K562 (cell line): ENCODE measurements around the gene APP. TPM values are rescaled to one million over a fixed set of nuclear protein-coding genes. Genes with fewer than 3 reads are reported as not detected.

Experiments
- ATAC-seq: fragments of 200-7000 bp; cut with Tn5 transposase; 3 replicates; pipeline ENCODE4 v1.9.1; 2020; ENCODE audit warnings: moderate library complexity
- BruUV-seq: library from RNA; stranded (reverse); fragments of 400-500 nt; replicated peaks from 2 replicates; lab custom pipeline; 2021; lab: Mats Ljungman, UMichigan
- CTCF ChIA-PET: fragments of 300-600 bp; formaldehyde crosslinking; extraction: SDS; loops from one replicate; lab custom pipeline; 2021; ENCODE audit warnings: low intra/inter-chr PET ratio; lab: Yijun Ruan, JAX
- POLR2A ChIA-PET: fragments of 300-600, 350-650 bp; sonication (Branson Sonifier 250); formaldehyde crosslinking; extraction: SDS; loops from one replicate; lab custom pipeline; 2021; ENCODE audit warnings: antibody characterized with exemption, inconsistent platforms; lab: Yijun Ruan, JAX
- DNase-seq, 4 experiments: peaks; one replicate each; pipeline versions ENCODE4 v3.0.0 to v3.0.0-alpha.2; 2011 to 2018; ENCODE audit warnings: low spot score in 3 of 4, mixed read lengths in 3 of 4; ENCODE audit errors: extremely low read depth in 1 of 4
- FAIRE-seq: peaks from 2 replicates; lab custom pipeline; 2011; peaks lifted over from hg19 to GRCh38; lab: Jason Lieb, UNC
- H2AFZ ChIP-seq: 2 replicates; pipeline ENCODE4 v1.6.0; 2011; ENCODE audit warnings: low read depth, low read length, control low read depth, inconsistent platforms
- H3K27ac ChIP-seq: fragments of 200-600 bp; 3 replicates; pipeline ENCODE4 v1.8.0; 2011; ENCODE audit warnings: low read depth, mild to moderate bottlenecking, control low read depth, inconsistent platforms, low read length, moderate library complexity, mixed read lengths; ENCODE audit errors: extremely low read depth
- H3K27me3 ChIP-seq, 2 experiments: fragments of 300-600 bp in 1 of 2; 2 replicates in 1 of 2; 3 replicates in 1 of 2; pipeline versions ENCODE4 v1.6.0 to v1.8.0; 2011; ENCODE audit warnings: inconsistent platforms in 2 of 2, low read length in 2 of 2, mild to moderate bottlenecking in 1 of 2, mixed read lengths in 1 of 2, moderate library complexity in 1 of 2; ENCODE audit not compliant: control insufficient read depth in 2 of 2, insufficient read depth in 2 of 2
- H3K36me3 ChIP-seq: fragments of 300-600 bp; 3 replicates; pipeline ENCODE4 v1.8.0; 2011; ENCODE audit warnings: mild to moderate bottlenecking, low read length, inconsistent platforms; ENCODE audit not compliant: control insufficient read depth, insufficient read depth
- H3K4me1 ChIP-seq, 2 experiments: fragments of 200-600 bp in 1 of 2; replicated peaks in 1 of 2; 2 replicates in 1 of 2; 3 replicates in 1 of 2; pipeline versions ENCODE4 v1.5.1 to v1.8.0; 2011; ENCODE audit warnings: inconsistent platforms in 2 of 2, low read length in 2 of 2, mild to moderate bottlenecking in 1 of 2, mixed read lengths in 1 of 2, moderate library complexity in 1 of 2; ENCODE audit not compliant: control insufficient read depth in 2 of 2, insufficient read depth in 2 of 2
- H3K4me2 ChIP-seq: 2 replicates; pipeline ENCODE4 v1.6.1; 2011; ENCODE audit warnings: low read length, control low read depth, inconsistent platforms, mixed read lengths; ENCODE audit not compliant: insufficient read depth
- H3K4me3 ChIP-seq: fragments of 200-600 bp; sonication (generic), shearing (Covaris generic); 2 replicates; pipeline ENCODE4 v1.5.1; 2016; ENCODE audit warnings: control low read depth, inconsistent platforms
- H3K79me2 ChIP-seq: fragments of 200-600 bp; 3 replicates; pipeline ENCODE4 v1.8.0; 2011; ENCODE audit warnings: low read length, inconsistent platforms; ENCODE audit not compliant: control insufficient read depth, insufficient read depth
- H3K9ac ChIP-seq, 2 experiments: 2 replicates each; pipeline versions ENCODE4 v1.6.0 to v1.6.1; 2011; ENCODE audit warnings: low read depth in 2 of 2, low read length in 2 of 2, control low read depth in 1 of 2, inconsistent platforms in 1 of 2, mild to moderate bottlenecking in 1 of 2, mixed read lengths in 1 of 2; ENCODE audit not compliant: insufficient read depth in 1 of 2
- H3K9me1 ChIP-seq: one replicate; pipeline ENCODE4 v1.6.0; 2011; ENCODE audit warnings: inconsistent platforms, mild to moderate bottlenecking, low read length, moderate library complexity; ENCODE audit not compliant: control insufficient read depth, insufficient read depth
- H3K9me3 ChIP-seq: replicated peaks from 2 replicates; pipeline ENCODE4 v1.5.1; 2011; ENCODE audit warnings: low read depth, low read length, inconsistent platforms; ENCODE audit not compliant: control insufficient read depth, insufficient read depth
- H4K20me1 ChIP-seq: replicated peaks from 2 replicates; pipeline ENCODE4 v1.6.1; 2011; ENCODE audit warnings: low read length, inconsistent platforms, mixed read lengths; ENCODE audit not compliant: control insufficient read depth, insufficient read depth
- CBFA2T2 ChIP-seq: fragments of 450-650 bp; conservative IDR thresholded peaks from 2 replicates; pipeline ENCODE4 v1.6.1; 2017; ENCODE audit warnings: mild to moderate bottlenecking
- CTCFL ChIP-seq: IDR thresholded peaks from 2 replicates; pipeline ENCODE4 v1.6.1; 2011; ENCODE audit warnings: borderline replicate concordance, low read depth, mild to moderate bottlenecking, moderate library complexity, low read length; ENCODE audit not compliant: insufficient read depth, poor library complexity, severe bottlenecking
- CXXC5 ChIP-seq: fragments of 250-450 bp; sonication (Bioruptor Pico); IDR thresholded peaks from 2 replicates; pipeline ENCODE4 v1.8.0; 2022; ENCODE audit warnings: inconsistent platforms, mild to moderate bottlenecking, moderate library complexity
- MBD1 ChIP-seq: fragments of 250-450 bp; sonication (Bioruptor Pico); IDR thresholded peaks from 2 replicates; pipeline ENCODE4 v1.8.0; 2022; ENCODE audit warnings: inconsistent platforms
- NCOA6 ChIP-seq: fragments of 450-650 bp; IDR thresholded peaks from 2 replicates; pipeline ENCODE4 v1.6.1; 2017; ENCODE audit warnings: mild to moderate bottlenecking
- PTTG1 ChIP-seq: fragments of 450-650 bp; IDR thresholded peaks from 2 replicates; pipeline ENCODE4 v1.6.1; 2016; ENCODE audit warnings: low read depth, mild to moderate bottlenecking, missing genetic modification characterization, missing compliant biosample characterization
- RCOR1 ChIP-seq, 2 experiments: IDR thresholded peaks; 2 replicates each; pipeline ENCODE4 v1.6.1; 2012; ENCODE audit warnings: low read depth in 2 of 2, low read length in 2 of 2, borderline replicate concordance in 1 of 2, improper control_type of control experiment in 1 of 2
- WGBS: fragments of 100-300 bp; shearing (Covaris generic); methylation state at CpG from one replicate; pipeline ENCODE4 v1.1.6; 2016; ENCODE audit warnings: low coverage, mixed read lengths; ENCODE audit not compliant: insufficient coverage; ENCODE audit errors: missing lambda C conversion rate; 5-methylcytosine and 5-hydroxymethylcytosine counted together
- in situ Hi-C: fragments of 300-500 bp; cut with MboI; formaldehyde crosslinking; loops from 4 replicates; pipeline ENCODE4 v1.15.0; 2018; ENCODE audit warnings: inconsistent platforms, mixed read lengths
- intact Hi-C: fragments of 100-400 bp; cut with micrococcal nuclease; formaldehyde crosslinking; loops from 2 replicates; pipeline ENCODE4 v1.14.2; 2022
- polyA plus RNA-seq, 8 experiments: library from polyadenylated mRNA; depleted of rRNA in 4 of 8; stranded (reverse) in 5 of 8; unstranded in 3 of 8; fragments of >200 nt; fragmentation: Nextera tagmentation in 2 of 8; fragmentation: Illumina TruSeq in 1 of 8; extraction: Ambion mirVana in 2 of 8; extraction: Trizol in 1 of 8; gene quantifications; 2 replicates each; pipeline versions ENCODE4 v1.2.1 to v1.2.3, GENCODE V29; 2011 to 2014; ENCODE audit warnings: inconsistent platforms in 1 of 8, missing spikeins in 1 of 8
- total RNA-seq, 7 experiments: library from RNA; depleted of rRNA in 6 of 7; stranded (reverse); fragments of >200 nt in 6 of 7; fragmentation: Illumina TruSeq in 2 of 7; extraction: Trizol in 2 of 7; gene quantifications; 2 replicates each; pipeline versions ENCODE4 v1.2.1 to v1.2.3, GENCODE V29; 2011 to 2021; ENCODE audit warnings: low replicate concordance in 1 of 7
- TF ChIP-seq, protein P1 (sequence below): fragments of 250-450 bp; sonication (Bioruptor Pico); IDR thresholded peaks from 2 replicates; pipeline ENCODE4 v1.5.0; 2022; ENCODE audit warnings: mild to moderate bottlenecking

The APP gene
- total and polyA plus RNA-seq, 9 of the 15 experiments (the other 6 are each of a cell fraction or from before 2014, with no cell fraction given): 0.01 to 1.5 (median 0.16) TPM; not detected in 5

GRCh38 chr21:26171258-26172100 lies 909 bp upstream of the APP start:
- Histone ChIP-seq H4K20me1 (no peaks in the 10 kb centered on the region), H3K79me2 (no peaks in the 10 kb centered on the region), H3K4me2 (0 out of 2 replicates have a peak overlapping the region, but pooled peaks have one; percentile 18), H3K36me3 (no peaks in the 10 kb centered on the region), H3K4me3 (no peak overlapping the region), H3K4me1 (peaks cover 0 to 16% of the 10 kb centered on the region in 2 experiments; a peak in 2 of 5 replicates), H3K27ac (no peak overlapping the region), H3K9ac (no peak overlapping the region), H3K27me3 (no peaks in the 10 kb centered on the region), H2AFZ (no peak overlapping the region), H3K9me3 (no peaks in the 10 kb centered on the region), H3K9me1 (no peaks in the 10 kb centered on the region)
- WGBS: 1% methylated on average over 17 of the region's 17 CpGs
- DNase-seq (no peak), FAIRE-seq (no peak), ATAC-seq (no peak)
- intact Hi-C loops: loop anchor here (10.0 kb wide), 1 partner anchor 277 kb away; no protein-coding TSS in a partner anchor
- TF ChIP-seq CTCFL (no peak), PTTG1 (tag) (no peak), CBFA2T2 (no peak), MBD1 (no peak), CXXC5 (CRISPR knock-in tag) (no peak), RCOR1 (IDR thresholded peaks at IDR 0.05; ENCODE audit: borderline replicate concordance in 1 of 2, low read depth in 2 of 2, low read length in 2 of 2) (no peak), NCOA6 (no peak)
- TF ChIP-seq, protein P1, sequence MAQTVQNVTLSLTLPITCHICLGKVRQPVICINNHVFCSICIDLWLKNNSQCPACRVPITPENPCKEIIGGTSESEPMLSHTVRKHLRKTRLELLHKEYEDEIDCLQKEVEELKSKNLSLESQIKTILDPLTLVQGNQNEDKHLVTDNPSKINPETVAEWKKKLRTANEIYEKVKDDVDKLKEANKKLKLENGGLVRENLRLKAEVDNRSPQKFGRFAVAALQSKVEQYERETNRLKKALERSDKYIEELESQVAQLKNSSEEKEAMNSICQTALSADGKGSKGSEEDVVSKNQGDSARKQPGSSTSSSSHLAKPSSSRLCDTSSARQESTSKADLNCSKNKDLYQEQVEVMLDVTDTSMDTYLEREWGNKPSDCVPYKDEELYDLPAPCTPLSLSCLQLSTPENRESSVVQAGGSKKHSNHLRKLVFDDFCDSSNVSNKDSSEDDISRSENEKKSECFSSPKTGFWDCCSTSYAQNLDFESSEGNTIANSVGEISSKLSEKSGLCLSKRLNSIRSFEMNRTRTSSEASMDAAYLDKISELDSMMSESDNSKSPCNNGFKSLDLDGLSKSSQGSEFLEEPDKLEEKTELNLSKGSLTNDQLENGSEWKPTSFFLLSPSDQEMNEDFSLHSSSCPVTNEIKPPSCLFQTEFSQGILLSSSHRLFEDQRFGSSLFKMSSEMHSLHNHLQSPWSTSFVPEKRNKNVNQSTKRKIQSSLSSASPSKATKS (CRISPR knock-in tag): no peak
- no TSS peak for BruUV-seq
- ChIA-PET CTCF (no interaction called here), POLR2A (no interaction called here)
- in situ Hi-C loops: no loop called here
